ENCODE data around the gene TRIM27.
"Not testable (repeated sequence)": the region's sequence is repeated elsewhere in the genome, so short reads cannot be mapped to it uniquely, and the experiment has no call there.

The TRIM27 gene

DNA sequence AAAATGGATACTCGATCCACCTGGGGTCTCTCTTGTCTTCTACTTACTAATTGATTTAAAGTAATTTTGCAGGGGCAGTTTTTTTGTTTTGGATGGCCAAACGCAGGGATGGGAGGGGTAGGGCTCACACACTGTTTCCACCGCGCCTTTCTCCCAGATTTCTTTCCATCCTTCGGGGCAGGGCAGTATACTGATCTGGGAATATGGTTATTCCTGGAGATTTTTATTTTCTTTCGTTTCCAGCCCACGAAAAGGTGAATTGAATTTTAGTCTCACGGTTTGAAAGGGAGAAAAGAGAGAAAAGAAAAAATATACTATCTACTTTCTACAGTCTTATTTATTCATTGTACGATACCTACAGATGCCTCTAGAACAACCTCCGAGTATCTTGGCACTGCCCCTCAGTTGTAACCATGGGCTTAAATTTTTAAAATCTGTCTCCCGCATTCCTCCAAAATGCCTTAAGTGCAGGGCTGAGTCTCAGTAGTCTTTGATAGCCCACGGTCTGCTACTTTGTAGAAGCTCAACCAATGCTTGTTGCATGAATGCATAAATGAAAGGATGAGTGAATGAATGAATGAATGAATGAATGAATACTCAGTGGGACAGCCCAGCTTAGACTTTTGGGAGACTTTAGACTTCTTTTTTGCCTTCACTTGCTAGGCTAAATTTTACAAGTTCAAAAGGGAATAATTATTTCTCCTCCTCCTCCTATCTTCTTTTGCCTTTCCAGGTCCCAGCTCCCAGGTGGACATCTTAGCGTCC, 18.1 kb upstream of the TRIM27 start:
- peak; percentile 18 for DNase-seq

DNA sequence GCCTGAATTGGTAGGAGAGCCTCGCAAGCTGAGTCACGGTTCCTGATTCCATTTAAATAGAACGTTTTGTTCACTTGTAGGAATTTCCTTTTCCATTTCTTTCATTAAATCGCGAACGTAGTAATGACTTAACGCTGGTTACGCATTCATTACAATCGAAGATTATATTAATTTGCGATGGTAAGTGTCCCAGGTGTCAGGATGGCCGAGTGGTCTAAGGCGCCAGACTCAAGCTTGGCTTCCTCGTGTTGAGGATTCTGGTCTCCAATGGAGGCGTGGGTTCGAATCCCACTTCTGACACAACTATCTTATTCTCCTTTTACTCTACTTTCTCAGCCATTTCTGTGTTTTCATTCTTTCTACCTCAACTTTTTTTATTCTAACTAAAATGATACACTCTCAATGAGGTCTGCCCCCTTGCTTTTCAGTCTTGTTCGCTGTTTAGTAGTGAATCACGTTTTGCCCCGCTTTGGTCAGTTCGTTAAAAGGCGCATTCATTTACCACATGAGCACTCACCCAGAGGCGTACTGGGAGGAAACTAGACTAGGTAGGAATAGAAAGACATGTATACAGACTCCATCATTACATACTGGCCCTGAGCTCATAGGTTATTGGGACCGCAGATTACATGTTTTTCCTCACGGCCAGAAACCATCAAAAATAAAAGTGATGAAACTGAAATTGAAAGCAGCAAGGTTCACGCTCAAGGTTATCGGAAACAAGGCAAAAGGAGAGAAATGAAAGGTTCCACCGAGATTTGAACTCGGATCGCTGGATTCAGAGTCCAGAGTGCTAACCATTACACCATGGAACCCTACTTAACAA, 17.3 kb upstream of the TRIM27 start:
- DNase-seq, result peak; percentile 93

DNA sequence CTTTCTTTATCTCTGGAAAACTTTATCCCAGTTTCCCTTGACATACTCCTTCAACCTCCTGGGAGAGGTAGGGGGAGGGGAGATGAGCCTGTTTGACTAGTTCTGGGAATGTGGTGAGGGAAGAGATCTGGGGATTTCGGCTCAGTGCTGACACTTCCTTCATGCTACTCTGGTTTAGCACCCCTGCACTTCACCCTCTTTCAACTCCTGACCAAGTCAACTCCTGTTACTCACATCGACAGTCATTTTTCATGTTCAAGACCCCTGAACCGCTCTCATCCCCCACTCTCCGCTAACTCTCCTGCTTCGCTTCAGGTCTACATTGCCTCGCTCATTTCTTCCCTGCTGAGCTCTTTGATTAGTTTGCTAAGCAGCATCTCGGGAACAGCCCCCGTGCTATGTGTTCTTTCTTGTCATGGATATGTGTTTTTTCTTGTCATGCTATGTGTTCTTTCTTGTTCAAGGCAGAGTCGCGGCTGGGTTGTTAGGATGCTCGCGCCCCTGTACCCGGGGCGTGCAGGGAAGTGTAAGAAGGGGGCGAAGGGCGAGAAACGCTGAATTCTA, 16.6 kb upstream of the TRIM27 start:
- peak; percentile 71 for DNase-seq

DNA sequence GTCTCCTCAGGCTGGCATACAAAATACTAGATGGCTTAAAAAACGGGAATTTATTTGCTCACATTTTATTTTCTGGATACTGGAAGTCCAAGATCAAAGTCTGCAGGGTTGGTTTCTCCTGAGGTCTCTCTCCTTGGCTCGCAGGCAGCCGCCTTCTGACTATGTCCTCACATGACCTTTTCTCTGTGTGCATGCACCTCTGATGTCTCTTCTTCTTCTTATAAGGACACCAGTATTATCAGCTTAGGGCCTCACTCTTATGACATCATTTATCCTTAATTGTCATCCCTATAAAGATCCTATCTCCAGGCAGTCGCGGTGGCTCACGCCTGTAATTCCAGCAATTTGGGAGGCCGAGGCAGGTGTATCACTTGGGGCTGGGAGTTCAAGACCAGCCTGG, 9.3 kb upstream of the TRIM27 start:
- no peak for DNase-seq

DNA sequence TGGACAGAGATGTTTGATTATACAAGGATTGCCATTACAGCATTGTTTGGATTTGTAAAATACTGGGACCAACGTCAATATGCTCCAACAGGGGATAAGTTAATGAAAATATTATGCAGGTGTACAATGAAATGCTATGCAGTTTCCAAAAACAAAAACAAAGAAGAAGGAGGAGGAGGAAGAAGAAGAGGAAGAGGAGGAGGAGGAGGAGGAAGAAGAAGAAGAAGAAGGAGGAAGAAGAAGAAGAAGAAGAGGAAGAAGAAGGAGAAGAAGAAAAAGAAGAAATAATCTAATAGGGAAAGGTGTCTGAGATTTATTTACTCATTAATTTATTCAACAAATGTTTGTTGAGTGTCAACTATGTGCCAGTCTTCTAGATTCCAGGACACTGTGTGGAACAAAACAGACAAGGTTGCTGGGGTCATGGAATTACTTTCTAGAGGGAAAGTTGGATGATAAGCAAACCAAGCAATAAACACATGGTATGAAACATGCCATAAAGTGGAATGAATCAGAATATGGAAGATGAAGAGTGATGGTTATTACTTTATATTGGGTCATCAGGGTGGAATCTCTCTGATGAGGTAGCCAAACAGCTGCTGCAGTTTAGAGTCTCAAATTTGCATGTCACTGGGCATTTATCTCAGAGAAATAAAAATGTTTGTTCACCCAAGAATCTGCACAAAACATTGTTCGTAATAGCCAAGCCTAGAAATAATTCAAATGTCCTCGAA, 6.3 kb upstream of the TRIM27 start:
- DNase-seq, result no peak

DNA sequence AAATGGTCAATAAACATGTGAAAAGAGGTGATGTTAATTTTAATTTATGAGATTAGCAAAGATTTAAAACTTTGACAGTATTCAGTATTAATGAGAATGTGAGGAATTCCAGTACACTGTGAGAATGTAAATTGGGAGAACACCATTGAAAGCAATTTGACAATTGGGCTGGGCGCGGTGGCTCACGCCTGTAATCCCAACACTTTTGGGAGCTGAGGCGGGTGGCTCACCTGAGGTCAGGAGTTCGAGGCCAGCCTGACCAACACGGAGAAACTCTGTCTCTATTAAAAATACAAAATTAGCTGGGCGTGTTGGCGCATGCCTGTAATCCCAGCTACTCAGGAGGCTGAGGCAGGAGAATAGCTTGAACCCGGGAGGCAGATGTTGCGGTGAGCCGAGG, 5.6 kb upstream of the TRIM27 start:
- DNase-seq, result not testable (repeated sequence)

DNA sequence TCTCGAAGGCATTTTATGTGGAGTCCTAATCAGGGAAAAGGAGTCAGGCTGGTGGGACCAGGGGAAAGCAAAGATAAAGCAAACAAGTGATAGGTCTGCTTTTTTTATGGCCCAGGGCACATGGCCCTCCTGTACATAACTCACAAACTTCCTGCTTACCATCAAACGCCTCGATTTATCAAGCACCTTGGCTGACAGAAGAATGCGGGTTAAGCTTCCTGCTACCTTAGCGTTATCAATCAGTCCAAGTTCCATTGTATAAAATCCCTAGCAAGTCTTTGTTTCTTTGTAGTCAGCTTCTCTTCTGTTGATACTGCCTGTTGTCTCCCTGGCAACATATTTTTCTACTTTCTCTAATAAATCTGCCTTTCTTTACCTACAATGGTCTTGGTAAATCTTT, 4.1 kb upstream of the TRIM27 start:
- no peak for DNase-seq

DNA sequence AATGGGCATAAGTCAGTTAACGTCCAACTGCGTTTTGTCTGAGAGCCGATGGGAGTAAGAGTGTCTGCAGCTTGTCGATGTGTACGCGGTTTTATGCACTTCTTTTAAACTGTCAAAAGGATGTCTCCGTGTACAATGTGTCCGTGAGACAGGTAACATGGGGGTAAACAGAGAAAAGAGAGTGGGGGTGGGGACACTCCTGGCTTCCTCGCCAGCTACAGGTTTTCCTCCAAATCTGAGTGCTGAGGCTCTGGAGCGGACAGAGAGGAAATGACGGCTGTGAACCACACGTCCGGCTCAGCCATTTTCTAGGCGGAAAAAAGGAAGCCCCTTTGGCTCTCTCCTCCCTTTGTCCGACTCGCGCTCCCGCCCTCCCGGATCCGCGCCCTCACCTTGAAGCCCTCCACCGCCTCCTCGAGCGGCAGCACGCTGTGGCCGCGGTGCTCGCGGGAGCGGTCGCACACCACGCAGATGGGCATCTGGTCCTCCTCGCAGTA, 916 bp downstream of the TRIM27 start:
- peak; percentile 74 for DNase-seq

DNA sequence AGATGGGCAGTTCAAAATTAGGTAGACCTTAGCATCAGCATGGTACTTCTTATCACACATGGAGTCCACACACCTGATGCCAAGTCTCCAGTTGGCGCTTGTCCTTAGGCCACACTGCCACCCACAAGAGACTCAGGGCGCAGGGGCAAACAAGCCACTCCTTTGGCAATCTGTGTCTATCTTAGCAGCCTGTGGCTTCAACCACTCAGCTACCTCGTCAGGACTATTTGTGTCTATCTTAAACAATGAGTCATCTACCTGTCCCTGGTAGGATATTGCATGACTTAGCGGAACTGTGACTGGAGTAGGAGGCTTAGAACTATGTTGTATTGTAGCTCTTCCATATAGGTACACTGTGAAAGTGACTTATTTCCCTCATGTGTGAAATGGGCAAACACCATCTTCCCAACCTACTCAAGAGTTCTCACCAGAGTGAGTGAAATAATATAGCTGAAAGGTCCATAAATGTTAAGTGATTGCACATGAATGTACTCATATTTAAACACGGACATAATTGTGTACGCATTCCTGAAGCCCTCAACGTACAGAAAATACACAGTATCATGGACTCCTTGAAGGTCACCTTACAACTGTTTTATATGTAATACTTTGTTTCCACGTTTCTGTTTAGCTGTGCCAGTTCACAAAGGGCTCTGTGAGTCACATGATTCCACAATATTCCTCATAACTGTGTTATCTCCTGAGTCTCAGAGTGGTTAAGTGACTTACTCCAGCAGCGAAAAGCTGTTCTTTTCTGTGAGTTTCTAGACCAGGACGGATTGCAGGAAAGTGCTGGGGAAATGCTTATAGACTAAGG, 1.6 kb downstream of the TRIM27 start:
- peak; percentile 71 for DNase-seq

DNA sequence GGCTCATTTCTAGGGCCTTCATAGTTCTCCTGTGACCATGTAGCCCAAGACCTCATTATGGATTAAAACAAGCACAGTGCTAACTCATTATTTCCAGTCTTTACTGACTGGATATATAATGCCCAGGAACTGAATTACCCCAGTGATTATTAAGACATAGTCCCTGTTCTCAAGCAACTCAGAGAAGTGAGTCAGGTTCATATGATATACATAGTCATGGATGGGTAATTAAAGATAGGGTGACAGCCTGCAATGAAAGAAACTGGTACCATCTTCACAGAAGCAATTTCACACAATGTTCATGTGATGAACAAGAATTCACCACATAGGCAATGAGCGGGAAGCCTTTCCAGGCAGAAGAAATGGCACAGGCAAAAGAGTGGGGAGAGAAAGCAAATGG, 3.5 kb downstream of the TRIM27 start:
- DNase-seq, result no peak

DNA sequence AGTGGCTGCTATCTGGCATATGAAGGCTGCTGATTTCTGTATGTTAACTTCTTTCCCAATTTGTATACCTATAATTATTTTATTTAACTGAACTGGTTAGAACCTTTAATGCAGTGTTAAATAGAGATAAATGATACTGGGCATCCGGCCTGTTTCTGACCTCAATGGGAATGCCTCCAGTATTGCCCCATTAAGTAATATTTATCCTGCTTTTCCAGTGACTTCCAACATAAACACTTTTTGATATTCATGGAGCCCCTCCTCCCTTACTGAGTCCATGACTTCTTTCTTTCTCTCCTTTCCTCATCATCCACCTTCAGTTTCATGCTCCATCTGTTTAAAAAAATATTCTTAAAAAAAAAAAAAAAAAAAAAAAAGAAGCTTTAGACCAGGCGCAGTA, 8.8 kb downstream of the TRIM27 start:
- no peak for DNase-seq

DNA sequence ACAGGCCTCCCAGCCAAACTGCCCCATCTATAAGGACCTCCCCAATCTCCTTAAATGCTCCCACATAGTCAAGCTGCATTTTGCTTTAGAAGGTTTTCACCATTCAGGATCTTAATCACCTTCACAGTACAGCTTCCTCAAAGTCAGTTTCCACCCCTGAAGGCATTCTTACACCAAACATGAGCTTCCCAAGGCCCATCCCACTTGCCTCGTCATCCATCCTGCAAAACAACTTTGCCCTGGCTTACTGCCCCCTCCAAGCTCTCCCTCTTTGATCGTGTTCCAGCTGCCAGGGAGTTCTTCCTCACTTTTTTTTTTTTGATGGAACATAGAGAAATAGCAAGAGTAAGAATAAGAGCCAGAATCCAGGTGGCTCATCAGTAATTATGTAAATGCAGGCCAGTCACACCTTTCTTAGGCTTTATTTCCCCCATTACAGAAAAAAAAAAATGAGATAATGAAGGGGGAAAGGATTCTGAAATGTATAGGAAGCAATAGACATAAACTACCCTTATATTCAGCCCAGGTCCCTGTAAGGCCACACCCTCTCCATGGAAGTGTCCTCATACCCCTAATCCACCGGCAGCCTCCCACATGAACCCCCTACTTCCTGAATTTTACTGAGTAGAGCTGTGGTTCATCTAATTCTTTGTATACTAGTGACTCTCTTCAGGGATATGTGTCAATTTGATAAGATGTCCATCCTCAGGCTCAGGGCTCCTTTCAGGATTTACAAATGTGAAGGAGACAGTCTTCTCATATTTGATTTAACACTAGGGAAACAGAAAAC, 12.7 kb downstream of the TRIM27 start:
- DNase-seq, result no peak

DNA sequence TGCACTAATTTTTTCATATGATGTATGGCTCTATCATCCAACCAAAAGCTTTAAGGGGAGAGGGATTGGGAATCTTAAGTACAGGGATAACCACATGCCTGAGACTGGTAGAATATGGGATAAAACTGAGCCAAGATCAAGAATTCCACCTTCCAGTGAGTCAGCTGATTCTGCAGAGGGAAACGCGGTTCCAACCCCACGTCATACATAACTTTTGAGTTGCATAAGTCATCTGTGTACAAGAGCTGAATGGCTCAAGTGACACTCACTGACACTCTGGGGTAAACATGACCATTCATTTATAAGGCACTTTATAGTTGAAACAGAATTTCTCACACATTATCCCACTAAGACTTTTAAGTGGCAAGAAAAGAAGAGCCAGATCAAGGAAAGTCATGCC, 16.4 kb downstream of the TRIM27 start:
- DNase-seq, result no peak

DNA sequence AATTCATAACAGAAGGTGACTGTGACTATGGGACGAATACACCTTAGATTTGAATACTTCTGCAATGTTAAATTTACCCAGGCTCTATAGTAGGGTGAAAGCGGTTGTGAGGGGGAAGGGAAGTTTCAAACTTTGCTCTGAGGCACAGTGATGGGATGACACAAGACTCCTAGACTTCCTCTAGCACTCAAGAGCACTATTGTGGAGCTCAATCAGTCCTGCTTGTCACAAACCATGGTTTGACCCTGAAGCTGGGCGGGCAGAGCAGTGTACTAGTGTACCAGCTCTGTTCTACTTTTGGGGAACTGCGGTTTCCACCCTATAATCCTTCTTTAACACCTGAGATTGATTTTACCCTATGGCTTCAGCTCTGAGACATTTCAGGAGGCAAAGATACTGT, 17.1 kb downstream of the TRIM27 start:
- no peak for DNase-seq

DNA sequence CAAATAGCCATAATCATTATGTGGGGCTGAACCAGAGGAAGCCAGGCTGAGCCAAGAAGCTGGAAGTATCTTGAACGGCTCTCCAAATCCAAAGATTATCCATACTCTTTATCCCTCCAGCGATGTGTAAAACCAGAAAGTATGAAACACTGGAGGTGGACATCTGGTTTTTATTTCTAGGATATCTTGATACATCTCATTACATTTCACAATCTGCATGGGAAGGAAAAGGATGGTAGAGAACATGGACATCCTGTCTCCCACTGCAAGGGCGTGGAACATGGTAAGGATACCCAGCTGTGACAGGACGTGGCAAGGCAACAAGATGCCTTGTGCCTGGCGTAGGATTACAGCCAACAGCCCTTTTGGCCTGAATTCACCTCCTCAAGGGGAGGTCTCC, 20.1 kb downstream of the TRIM27 start:
- DNase-seq, result no peak

DNA sequence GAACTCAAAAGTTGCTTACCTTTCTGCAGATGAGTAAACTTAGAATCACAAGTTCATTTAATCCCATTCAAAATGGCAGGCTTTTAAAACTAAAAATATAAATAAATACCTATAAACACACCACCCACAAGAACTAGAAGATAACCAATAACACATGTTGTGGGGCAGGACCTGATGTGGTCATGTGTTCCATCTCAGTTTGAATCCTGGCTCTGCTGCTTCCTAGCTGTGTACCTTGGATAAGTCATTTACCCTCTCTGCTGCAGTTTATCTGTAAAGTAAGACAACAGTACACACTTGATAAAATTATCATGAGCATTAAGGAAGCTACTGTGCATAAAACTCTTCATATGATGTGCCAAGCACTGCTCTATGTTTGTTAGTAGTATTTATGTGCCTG, 22.0 kb downstream of the TRIM27 start:
- DNase-seq, result peak; percentile 85

DNA sequence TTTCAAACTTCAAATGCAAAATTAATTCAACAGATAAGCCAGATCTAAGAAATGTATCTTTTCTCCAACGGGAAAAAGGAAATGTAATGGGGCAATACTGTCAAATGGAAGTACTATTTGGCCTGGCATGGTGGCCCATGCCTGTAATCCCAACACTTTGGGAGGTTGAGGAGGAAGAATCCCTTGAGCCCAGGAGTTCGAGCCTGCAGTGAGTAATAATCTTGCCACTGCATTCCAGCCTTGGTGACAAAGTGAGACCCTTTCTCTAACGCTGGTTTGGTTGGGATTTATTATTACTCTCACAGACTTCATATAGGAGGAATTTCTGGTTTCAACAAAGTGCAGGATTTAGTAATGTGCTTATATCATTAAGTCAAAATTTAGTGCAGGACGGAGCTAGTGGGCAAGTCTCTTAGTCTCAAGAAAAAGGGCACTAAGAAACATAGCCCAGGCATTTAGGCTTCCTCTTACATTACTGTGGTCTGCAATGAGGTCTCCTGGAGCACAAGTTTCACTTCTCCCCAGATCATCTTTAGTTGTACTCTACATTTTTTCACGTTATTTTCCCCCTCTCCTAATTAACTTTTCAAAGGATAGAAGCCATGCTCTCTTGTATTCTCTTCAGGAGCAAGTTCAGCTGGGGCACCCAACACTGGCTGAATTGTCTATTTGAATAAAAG, 23.1 kb downstream of the TRIM27 start:
- no peak for DNase-seq

DNA sequence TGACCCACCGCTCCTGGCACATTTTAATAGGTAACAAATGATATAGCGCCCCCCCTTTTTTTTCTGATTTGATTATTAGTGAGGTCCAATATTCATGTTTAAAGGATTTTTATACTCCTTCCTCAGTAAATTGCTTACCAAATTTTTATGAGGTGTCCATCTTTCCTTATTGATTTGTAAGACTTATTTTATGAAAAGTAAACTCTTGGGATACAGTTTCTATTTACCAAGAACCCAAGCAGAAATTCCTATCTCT, 25.1 kb downstream of the TRIM27 start:
- peak; percentile 22 for DNase-seq

DNA sequence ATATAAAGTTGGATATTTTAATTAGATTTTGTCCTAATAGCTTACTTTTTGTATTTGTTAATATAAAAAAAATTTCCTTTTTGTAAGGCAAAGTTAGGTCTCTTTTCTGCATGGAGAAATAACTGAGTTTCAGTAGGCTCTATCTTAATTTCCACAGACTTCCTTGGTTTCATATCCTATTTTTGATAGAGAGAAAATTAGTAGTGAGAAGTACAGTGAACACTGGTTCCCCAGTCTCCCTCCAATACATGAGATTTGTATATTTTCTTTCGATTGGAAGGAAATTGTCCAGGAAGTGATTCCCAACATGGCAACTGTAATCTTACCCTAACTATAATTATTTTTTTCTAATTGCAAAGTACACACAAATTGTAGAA, 26.4 kb downstream of the TRIM27 start:
- peak; percentile 22 for DNase-seq

DNA sequence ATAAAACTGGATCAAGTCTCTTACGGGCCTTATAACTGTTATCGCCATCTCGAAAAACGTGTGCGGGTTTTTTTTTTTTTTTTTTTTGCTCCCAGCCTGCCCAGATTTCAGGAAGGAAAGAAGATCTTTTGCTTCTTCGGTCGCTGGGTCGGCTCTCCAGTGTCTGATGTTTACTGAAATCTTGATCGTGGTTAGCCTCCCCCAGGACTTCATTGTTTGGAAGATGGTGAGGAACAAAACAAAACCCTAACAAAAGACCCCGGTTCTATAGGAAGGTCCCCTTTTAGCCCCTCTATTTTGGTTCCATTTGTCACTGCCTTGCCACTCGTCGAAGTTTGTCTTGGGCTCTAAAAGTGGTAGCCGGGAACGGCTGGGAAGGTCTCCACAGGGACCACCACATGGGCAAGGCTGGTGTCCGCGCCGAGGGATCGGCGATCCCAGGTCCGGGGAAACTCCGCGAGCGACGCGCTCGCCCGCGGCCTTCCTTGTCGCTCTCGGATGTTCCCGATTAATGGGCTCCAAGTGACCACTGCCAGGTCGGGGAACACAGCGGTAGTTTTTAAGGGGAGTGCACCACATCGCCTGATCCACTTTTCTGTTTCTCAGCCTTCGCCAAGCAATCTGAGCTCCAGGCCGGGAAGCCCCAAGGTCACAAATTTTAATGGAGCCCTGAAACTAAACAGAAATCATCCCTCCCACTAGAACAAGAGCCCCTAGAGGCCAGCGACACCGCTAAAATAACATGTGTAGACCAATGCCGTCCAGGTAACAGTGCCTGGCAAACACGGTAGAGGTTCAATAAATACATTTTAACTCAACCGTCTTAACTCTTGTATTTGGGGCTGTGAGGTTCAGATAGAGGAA, 27.0 kb downstream of the TRIM27 start:
- peak; percentile 90 for DNase-seq

Measured in hematopoietic multipotent progenitor cell treated with erythropoietin and hydrocortisone succinate and interleukin-3 and kit ligand, for 6 days (in vitro differentiated cells).